Left ventricle myocardium inferior (tissue), 1 donor: ENCODE measurements around the gene SPECC1. TPM values are rescaled to one million over a fixed set of nuclear protein-coding genes. Genes with fewer than 3 reads are reported as not detected.

ENCODE experiments used
- DNase-seq: peaks from one replicate; pipeline ENCODE4 v3.0.0-alpha.2; 2020
- H3K27ac ChIP-seq: fragments of 200-600 bp; replicated peaks from 2 replicates; pipeline ENCODE4 v1.8.0; 2021
- H3K27me3 ChIP-seq: fragments of 200-600 bp; 2 replicates; pipeline ENCODE4 v1.8.0; 2021; ENCODE audit warnings: low read depth
- H3K36me3 ChIP-seq: fragments of 200-600 bp; 2 replicates; pipeline ENCODE4 v1.8.0; 2021
- H3K4me1 ChIP-seq: fragments of 200-600 bp; 2 replicates; pipeline ENCODE4 v1.8.0; 2021
- H3K4me3 ChIP-seq: fragments of 200-600 bp; 2 replicates; pipeline ENCODE4 v1.8.0; 2021; ENCODE audit warnings: mild to moderate bottlenecking, moderate library complexity
- H3K9me3 ChIP-seq: fragments of 200-600 bp; replicated peaks from 2 replicates; pipeline ENCODE4 v1.8.0; 2021
- CTCF ChIP-seq: fragments of 200-600 bp; IDR thresholded peaks from 2 replicates; pipeline ENCODE4 v1.8.0; 2021; ENCODE audit warnings: antibody characterized with exemption, mild to moderate bottlenecking, borderline replicate concordance
- intact Hi-C: fragments of 100-400 bp; cut with micrococcal nuclease; formaldehyde crosslinking; loops from one replicate; pipeline ENCODE4 v1.11.0; 2022
- total RNA-seq: library from RNA; stranded (reverse); fragmentation: NEBNext Ultra II Directional; extraction: Animal tissue kit (Norgen Biotek cat#: 25700); gene quantifications from one replicate; pipeline ENCODE4 v1.2.1, GENCODE V29; 2021
- donor health status: DM: no; HTN: yes; CAD: no; lungs with severe emphysema.

Gene SPECC1
- total RNA-seq, 1 donor from 2014 or later: 10.6 TPM

DNA sequence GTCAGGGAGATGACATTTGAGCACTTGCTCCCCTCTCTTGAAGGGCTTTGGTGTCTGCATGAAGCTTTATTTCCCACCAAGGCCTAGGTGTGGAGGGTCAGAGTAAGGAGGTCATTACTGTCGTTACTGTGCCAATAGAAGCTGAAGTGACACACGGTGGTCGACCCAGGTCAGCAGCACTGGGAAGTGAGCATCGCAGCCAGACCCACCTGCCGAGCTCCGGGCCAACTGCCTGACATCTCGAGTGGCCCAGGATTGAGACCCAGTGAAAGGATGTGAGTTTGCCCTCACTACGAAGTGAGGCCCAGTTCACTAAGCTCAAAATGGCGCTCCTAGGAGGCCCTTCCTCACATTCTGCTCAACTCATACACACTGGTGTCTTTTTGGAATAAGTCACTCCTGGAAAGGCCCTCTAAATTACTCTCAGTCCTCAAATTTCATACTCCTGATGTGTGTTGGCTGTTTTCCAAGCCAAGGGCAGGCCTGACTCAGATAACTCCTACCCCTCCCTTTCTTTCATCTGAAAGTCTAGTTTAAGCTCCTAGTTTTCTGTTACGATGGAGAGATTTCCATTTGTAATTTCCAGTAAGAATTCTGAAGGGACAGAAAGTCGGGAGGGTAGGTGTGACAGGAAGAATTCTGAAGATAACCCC lies 257.8 kb downstream of the SPECC1 start:
- Histone ChIP-seq H3K36me3 (no peaks in the 10 kb centered on the region), H3K4me1 (peaks cover 31% of the 10 kb centered on the region), H3K27ac (no peak overlapping the region), H3K9me3 (no peaks in the 10 kb centered on the region), H3K27me3 (no peaks in the 10 kb centered on the region), H3K4me3 (no peak overlapping the region)
- DNase-seq: no peak
- TF ChIP-seq CTCF: no peak
- intact Hi-C loops: no loop called here

DNA sequence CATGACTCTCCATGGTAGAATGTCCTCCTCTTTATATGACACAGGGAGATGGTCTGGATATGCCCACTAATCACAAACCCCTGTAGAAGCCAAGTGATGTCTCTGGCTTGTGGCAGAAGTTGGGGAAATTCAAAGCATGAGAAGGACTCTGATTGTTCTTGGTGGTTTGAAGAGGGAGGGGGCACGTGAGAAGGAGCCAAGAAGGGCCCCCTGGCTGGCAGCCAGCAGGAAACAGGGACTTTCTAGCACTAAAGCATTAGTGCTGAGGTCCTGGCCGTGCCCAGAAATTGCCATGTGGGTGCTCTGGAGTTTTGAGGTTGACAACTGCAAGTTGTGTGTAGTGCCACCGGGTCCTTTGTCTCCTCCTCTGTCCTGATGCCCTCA lies 258.3 kb downstream of the SPECC1 start:
- H3K27ac ChIP-seq: no peak overlapping the region
- no peak for DNase-seq
- no peak overlapping the region for H3K4me3 ChIP-seq
- intact Hi-C loops: no loop called here
- no peaks in the 10 kb centered on the region for H3K9me3 ChIP-seq
- no peaks in the 10 kb centered on the region for H3K36me3 ChIP-seq
- peaks cover 31% of the 10 kb centered on the region for H3K4me1 ChIP-seq
- H3K27me3 ChIP-seq: no peaks in the 10 kb centered on the region
- TF ChIP-seq CTCF: no peak

- DNase-seq: no peak
- TF ChIP-seq CTCF: no peak
- peaks cover 21% of the 10 kb centered on the region for H3K4me1 ChIP-seq
- H3K36me3 ChIP-seq: no peaks in the 10 kb centered on the region
- intact Hi-C loops: no loop called here
- H3K27me3 ChIP-seq: no peaks in the 10 kb centered on the region
- H3K4me3 ChIP-seq: no peak overlapping the region
- H3K9me3 ChIP-seq: no peaks in the 10 kb centered on the region
- H3K27ac ChIP-seq: no peak overlapping the region
Observed at GRCh38 chr17:20270369-20270768, 261.2 kb downstream of the SPECC1 start.

GRCh38 chr17:20271011-20271610 lies 262.0 kb downstream of the SPECC1 start:
- H3K36me3 ChIP-seq: no peaks in the 10 kb centered on the region
- H3K9me3 ChIP-seq: no peaks in the 10 kb centered on the region
- TF ChIP-seq CTCF: no peak
- intact Hi-C loops: no loop called here
- H3K27ac ChIP-seq: no peak overlapping the region
- DNase-seq: no peak
- H3K4me3 ChIP-seq: no peak overlapping the region
- peaks cover 21% of the 10 kb centered on the region for H3K4me1 ChIP-seq
- no peaks in the 10 kb centered on the region for H3K27me3 ChIP-seq

- no peak for DNase-seq
- Histone ChIP-seq H3K36me3 (no peaks in the 10 kb centered on the region), H3K4me1 (peaks cover 8% of the 10 kb centered on the region), H3K9me3 (no peaks in the 10 kb centered on the region), H3K27ac (no peak overlapping the region), H3K4me3 (no peak overlapping the region), H3K27me3 (no peaks in the 10 kb centered on the region)
- TF ChIP-seq CTCF: no peak
- intact Hi-C loops: no loop called here
Observed at GRCh38 chr17:20273741-20274500, 264.8 kb downstream of the SPECC1 start.
